ENCODE results near the gene HIF1A. TPM values are rescaled to one million over a fixed set of nuclear protein-coding genes. Genes with fewer than 3 reads are reported as not detected.

The HIF1A gene
- total RNA-seq, 1 donor from 2014 or later = 87.0 TPM

DNA sequence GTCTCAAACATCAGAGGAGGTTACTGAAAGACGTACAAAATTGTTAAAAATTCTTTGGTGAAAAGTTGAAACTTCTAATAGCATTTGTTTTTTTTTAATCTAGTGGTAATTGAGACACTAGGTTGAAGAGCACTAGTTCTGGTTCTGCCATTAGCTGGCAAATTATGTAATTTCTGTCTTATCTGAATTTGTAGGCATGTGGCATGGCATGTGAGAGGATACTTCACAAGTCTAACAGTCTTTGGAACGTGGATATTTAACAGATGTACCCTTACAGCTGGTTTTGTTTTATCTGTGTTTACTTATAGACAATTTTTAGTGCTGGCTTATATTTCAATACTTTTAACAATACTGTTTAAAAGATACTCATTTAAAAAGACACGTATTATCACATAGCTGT lies 72.9 kb downstream of the HIF1A start:
- Histone ChIP-seq H3K4me1 (peaks cover 0 to 10% of the 10 kb centered on the region in 2 donors), H3K4me3 (no peak overlapping the region), H3K27ac (no peak overlapping the region), H3K36me3 (peaks cover 16 to 26% of the 10 kb centered on the region in 2 donors), H3K9me3 (no peaks in the 10 kb centered on the region), H3K27me3 (no peaks in the 10 kb centered on the region)
- no peak for DNase-seq (ENCODE audit: low spot score in 2 of 2)
- TF ChIP-seq, protein P1, sequence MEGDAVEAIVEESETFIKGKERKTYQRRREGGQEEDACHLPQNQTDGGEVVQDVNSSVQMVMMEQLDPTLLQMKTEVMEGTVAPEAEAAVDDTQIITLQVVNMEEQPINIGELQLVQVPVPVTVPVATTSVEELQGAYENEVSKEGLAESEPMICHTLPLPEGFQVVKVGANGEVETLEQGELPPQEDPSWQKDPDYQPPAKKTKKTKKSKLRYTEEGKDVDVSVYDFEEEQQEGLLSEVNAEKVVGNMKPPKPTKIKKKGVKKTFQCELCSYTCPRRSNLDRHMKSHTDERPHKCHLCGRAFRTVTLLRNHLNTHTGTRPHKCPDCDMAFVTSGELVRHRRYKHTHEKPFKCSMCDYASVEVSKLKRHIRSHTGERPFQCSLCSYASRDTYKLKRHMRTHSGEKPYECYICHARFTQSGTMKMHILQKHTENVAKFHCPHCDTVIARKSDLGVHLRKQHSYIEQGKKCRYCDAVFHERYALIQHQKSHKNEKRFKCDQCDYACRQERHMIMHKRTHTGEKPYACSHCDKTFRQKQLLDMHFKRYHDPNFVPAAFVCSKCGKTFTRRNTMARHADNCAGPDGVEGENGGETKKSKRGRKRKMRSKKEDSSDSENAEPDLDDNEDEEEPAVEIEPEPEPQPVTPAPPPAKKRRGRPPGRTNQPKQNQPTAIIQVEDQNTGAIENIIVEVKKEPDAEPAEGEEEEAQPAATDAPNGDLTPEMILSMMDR (IDR thresholded peaks at IDR 0.05) = no peak
- intact Hi-C loops (cut with DNase I) = loop anchor here (10.0 kb wide), 1 partner anchor 493 kb away; no protein-coding TSS in a partner anchor

DNA sequence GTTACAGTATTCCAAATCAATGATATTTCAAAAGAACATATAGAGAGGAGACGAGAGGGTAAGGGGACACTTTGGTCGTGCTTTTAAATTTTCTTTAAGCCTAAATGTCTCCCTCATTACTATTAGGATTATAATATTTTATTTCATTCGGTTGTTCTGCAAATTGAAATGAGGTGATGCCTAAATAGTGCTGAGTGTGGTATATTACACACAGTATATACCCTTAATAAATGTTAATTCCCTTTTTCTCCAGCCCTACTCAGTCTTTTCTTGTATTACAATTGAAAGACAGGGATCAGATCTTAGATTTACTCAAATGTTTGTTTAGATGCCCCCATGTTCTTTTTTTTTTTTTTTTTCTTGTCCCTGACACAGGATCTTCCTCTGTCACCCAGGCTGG lies 74.6 kb downstream of the HIF1A start:
- H3K27ac ChIP-seq = no peak overlapping the region
- H3K9me3 ChIP-seq = no peaks in the 10 kb centered on the region
- DNase-seq (ENCODE audit: low spot score in 2 of 2) = no peak
- H3K4me1 ChIP-seq = peaks cover 0 to 2% of the 10 kb centered on the region in 2 donors
- H3K27me3 ChIP-seq = no peaks in the 10 kb centered on the region
- no peak overlapping the region for H3K4me3 ChIP-seq
- intact Hi-C loops (cut with DNase I) = loop anchor here (10.0 kb wide), 1 partner anchor 495 kb away; no protein-coding TSS in a partner anchor
- TF ChIP-seq, protein P1 (IDR thresholded peaks at IDR 0.05) = no peak
- H3K36me3 ChIP-seq = peaks cover 26 to 34% of the 10 kb centered on the region in 2 donors

DNA sequence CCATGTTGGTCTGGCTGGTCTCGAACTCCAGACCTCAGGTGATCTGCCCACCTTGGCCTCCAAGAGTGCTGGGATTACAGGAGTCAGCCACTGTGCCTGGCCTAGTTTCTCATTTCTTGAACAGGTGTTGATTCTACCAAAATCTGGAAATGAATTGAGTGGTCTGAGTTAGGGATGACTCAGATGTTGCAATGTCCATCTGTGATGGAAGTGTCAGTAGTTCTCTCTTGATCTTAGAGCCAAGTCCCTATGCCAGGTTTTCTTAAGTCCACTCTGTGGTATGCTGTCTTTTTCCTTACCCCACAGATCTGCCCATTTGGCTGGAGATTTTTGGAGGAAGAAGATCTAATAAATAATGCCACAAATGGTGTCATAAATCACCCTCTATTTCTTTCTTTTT lies 79.5 kb downstream of the HIF1A start:
- no peak overlapping the region for H3K27ac ChIP-seq
- TF ChIP-seq, protein P1 (IDR thresholded peaks at IDR 0.05) = no peak
- no peak for DNase-seq (ENCODE audit: low spot score in 2 of 2)
- H3K36me3 ChIP-seq = peaks cover 45 to 51% of the 10 kb centered on the region in 2 donors
- no peaks in the 10 kb centered on the region for H3K9me3 ChIP-seq
- intact Hi-C loops (cut with DNase I) = no loop called here
- no peaks in the 10 kb centered on the region for H3K4me1 ChIP-seq
- no peak overlapping the region for H3K4me3 ChIP-seq
- H3K27me3 ChIP-seq = no peaks in the 10 kb centered on the region

DNA sequence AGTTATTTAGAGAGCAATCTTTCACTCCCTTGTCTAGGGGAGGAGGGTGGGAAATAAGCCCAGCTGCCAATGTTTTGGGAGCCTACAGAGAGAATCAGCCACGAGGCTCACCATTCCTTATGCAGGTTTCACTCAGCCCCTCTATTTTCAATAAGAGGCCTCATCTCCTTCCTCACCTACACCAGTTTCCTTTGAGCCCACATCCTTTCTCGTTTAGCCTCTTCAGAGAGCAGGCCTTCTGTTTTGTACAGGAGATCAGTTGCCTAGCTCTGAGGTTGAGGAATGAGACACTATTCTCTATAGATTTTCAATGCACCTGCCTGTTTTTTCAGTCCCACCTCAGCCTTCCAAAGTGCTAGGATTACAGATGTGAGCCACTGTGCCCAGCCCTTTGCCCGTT lies 84.8 kb downstream of the HIF1A start:
- no peak overlapping the region for H3K4me3 ChIP-seq
- H3K27ac ChIP-seq = no peak overlapping the region
- TF ChIP-seq, protein P1 (IDR thresholded peaks at IDR 0.05) = no peak
- intact Hi-C loops (cut with DNase I) = no loop called here
- DNase-seq (ENCODE audit: low spot score in 2 of 2) = no peak
- no peaks in the 10 kb centered on the region for H3K9me3 ChIP-seq
- no peaks in the 10 kb centered on the region for H3K27me3 ChIP-seq
- H3K4me1 ChIP-seq = no peaks in the 10 kb centered on the region
- H3K36me3 ChIP-seq = peaks cover 37 to 80% of the 10 kb centered on the region in 2 donors

DNA sequence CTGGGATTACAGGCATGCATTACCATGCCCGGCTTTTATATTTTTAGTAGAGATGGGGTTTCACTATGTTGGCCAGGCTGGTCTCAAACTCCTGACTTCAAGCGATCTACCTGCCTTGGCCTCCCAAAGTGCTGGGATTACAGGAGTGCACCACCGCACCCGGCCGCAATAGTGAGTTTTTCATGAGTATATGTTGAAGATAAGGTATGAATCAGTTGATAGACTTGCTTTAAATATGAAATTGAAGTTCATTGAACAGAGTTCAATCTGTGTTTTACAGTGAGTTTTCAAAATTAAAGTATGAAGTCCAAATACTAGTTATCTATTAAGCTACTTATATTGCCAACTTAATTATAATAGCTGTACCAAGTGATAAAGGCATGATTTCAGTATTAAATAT lies 102.0 kb downstream of the HIF1A start:
- DNase-seq (ENCODE audit: low spot score in 2 of 2) = no peak
- Histone ChIP-seq H3K4me1 (no peaks in the 10 kb centered on the region), H3K36me3 (peaks cover 0 to 12% of the 10 kb centered on the region in 2 donors), H3K4me3 (no peak overlapping the region), H3K27ac (no peak overlapping the region), H3K9me3 (no peaks in the 10 kb centered on the region), H3K27me3 (no peaks in the 10 kb centered on the region)
- TF ChIP-seq, protein P1 (IDR thresholded peaks at IDR 0.05) = no peak
- intact Hi-C loops (cut with DNase I) = no loop called here

Other genes starting within 250 kb of the HIF1A start
- 2.7 TPM for gene SNAPC1, start 66.9 kb downstream of the HIF1A start, total RNA-seq
- gene SYT16, start 117.2 kb downstream of the HIF1A start, total RNA-seq = not detected

Measured in ascending aorta (tissue), 2 donors.